IPS DF 6.9 (cell line): ENCODE measurements around the gene CYTIP.

Experiments used
- DNase-seq: peaks from one replicate; pipeline ENCODE4 v3.0.0-alpha.2; 2013; ENCODE audit warnings: low read depth, low spot score
- H3K27ac ChIP-seq: one replicate; pipeline ENCODE4 v1.5.1; 2013; ENCODE audit warnings: low read length, control low read depth
- H3K27me3 ChIP-seq: 2 replicates; pipeline ENCODE4 v1.6.1; 2013; ENCODE audit warnings: mild to moderate bottlenecking, low read length; ENCODE audit not compliant: control insufficient read depth, insufficient read depth
- H3K36me3 ChIP-seq: 2 replicates; pipeline ENCODE4 v1.6.1; 2013; ENCODE audit warnings: low read length; ENCODE audit not compliant: control insufficient read depth, insufficient read depth
- H3K4me1 ChIP-seq: 2 replicates; pipeline ENCODE4 v1.6.1; 2013; ENCODE audit warnings: low read length; ENCODE audit not compliant: control insufficient read depth, insufficient read depth
- H3K4me3 ChIP-seq: 2 replicates; pipeline ENCODE4 v1.5.1; 2013; ENCODE audit warnings: mild to moderate bottlenecking, low read length
- H3K9me3 ChIP-seq: 2 replicates; pipeline ENCODE4 v1.6.1; 2013; ENCODE audit warnings: low read length, inconsistent platforms; ENCODE audit not compliant: control insufficient read depth, insufficient read depth
- WGBS: extraction: QIAGEN DNeasy Blood & Tissue Kit; methylation state at CpG from one replicate; pipeline ENCODE4 v1.1.7; 2013; ENCODE audit warnings: mixed read lengths, missing lambda C conversion rate; ENCODE audit not compliant: insufficient read length, insufficient coverage; 5-methylcytosine and 5-hydroxymethylcytosine counted together

CYTIP gene

GRCh38 chr2:157477919-157478318 is 34.0 kb upstream of the CYTIP start:
- H3K9me3 ChIP-seq, result no peaks in the 10 kb centered on the region
- H3K27ac ChIP-seq, result no peak overlapping the region
- DNase-seq, result no peak
- no peaks in the 10 kb centered on the region for H3K36me3 ChIP-seq
- H3K4me1 ChIP-seq, result no peaks in the 10 kb centered on the region
- no peaks in the 10 kb centered on the region for H3K27me3 ChIP-seq
- no peak overlapping the region for H3K4me3 ChIP-seq

- Histone ChIP-seq H3K27ac (no peak overlapping the region), H3K9me3 (no peaks in the 10 kb centered on the region), H3K27me3 (no peaks in the 10 kb centered on the region), H3K4me1 (no peaks in the 10 kb centered on the region), H3K4me3 (no peak overlapping the region), H3K36me3 (no peaks in the 10 kb centered on the region)
- no peak for DNase-seq
These were observed 33.2 kb upstream of the CYTIP start for GRCh38 chr2:157476953-157477709.

GRCh38 chr2:157475722-157476390 is 32.0 kb upstream of the CYTIP start:
- H3K27ac ChIP-seq, result no peak overlapping the region
- H3K4me1 ChIP-seq, result no peaks in the 10 kb centered on the region
- DNase-seq, result no peak
- no peaks in the 10 kb centered on the region for H3K9me3 ChIP-seq
- no peak overlapping the region for H3K4me3 ChIP-seq
- no peaks in the 10 kb centered on the region for H3K27me3 ChIP-seq
- H3K36me3 ChIP-seq, result no peaks in the 10 kb centered on the region
- WGBS, result no CpG with 5 or more reads among the region's 12 CpGs

GRCh38 chr2:157473581-157473980 is 29.7 kb upstream of the CYTIP start:
- DNase-seq, result no peak
- Histone ChIP-seq H3K27me3 (no peaks in the 10 kb centered on the region), H3K4me3 (no peak overlapping the region), H3K36me3 (no peaks in the 10 kb centered on the region), H3K9me3 (no peaks in the 10 kb centered on the region), H3K4me1 (no peaks in the 10 kb centered on the region), H3K27ac (no peak overlapping the region)

GRCh38 chr2:157471078-157471477 is 27.2 kb upstream of the CYTIP start:
- no peaks in the 10 kb centered on the region for H3K36me3 ChIP-seq
- no peaks in the 10 kb centered on the region for H3K27me3 ChIP-seq
- H3K9me3 ChIP-seq, result no peaks in the 10 kb centered on the region
- H3K27ac ChIP-seq, result no peak overlapping the region
- no peak overlapping the region for H3K4me3 ChIP-seq
- no CpG with 5 or more reads among the region's 3 CpGs for WGBS
- H3K4me1 ChIP-seq, result no peaks in the 10 kb centered on the region
- DNase-seq, result no peak

GRCh38 chr2:157470321-157470720 is 26.4 kb upstream of the CYTIP start:
- no peak overlapping the region for H3K27ac ChIP-seq
- no peak for DNase-seq
- no peaks in the 10 kb centered on the region for H3K36me3 ChIP-seq
- H3K4me3 ChIP-seq, result no peak overlapping the region
- no peaks in the 10 kb centered on the region for H3K9me3 ChIP-seq
- H3K4me1 ChIP-seq, result no peaks in the 10 kb centered on the region
- no peaks in the 10 kb centered on the region for H3K27me3 ChIP-seq

GRCh38 chr2:157469726-157470125 is 25.8 kb upstream of the CYTIP start:
- no peak overlapping the region for H3K4me3 ChIP-seq
- no peaks in the 10 kb centered on the region for H3K9me3 ChIP-seq
- no CpG with 5 or more reads among the region's 1 CpG for WGBS
- no peaks in the 10 kb centered on the region for H3K4me1 ChIP-seq
- H3K36me3 ChIP-seq, result no peaks in the 10 kb centered on the region
- no peak for DNase-seq
- no peak overlapping the region for H3K27ac ChIP-seq
- H3K27me3 ChIP-seq, result no peaks in the 10 kb centered on the region

GRCh38 chr2:157468931-157469708 is 25.2 kb upstream of the CYTIP start:
- Histone ChIP-seq H3K36me3 (no peaks in the 10 kb centered on the region), H3K9me3 (no peaks in the 10 kb centered on the region), H3K4me1 (no peaks in the 10 kb centered on the region), H3K27me3 (no peaks in the 10 kb centered on the region), H3K27ac (no peak overlapping the region), H3K4me3 (no peak overlapping the region)
- no peak for DNase-seq
- WGBS, result no CpG with 5 or more reads among the region's 8 CpGs

GRCh38 chr2:157466764-157467163 is 22.9 kb upstream of the CYTIP start:
- DNase-seq, result no peak
- H3K36me3 ChIP-seq, result no peaks in the 10 kb centered on the region
- no CpG with 5 or more reads among the region's 5 CpGs for WGBS
- H3K27me3 ChIP-seq, result no peaks in the 10 kb centered on the region
- no peaks in the 10 kb centered on the region for H3K4me1 ChIP-seq
- H3K4me3 ChIP-seq, result no peak overlapping the region
- H3K27ac ChIP-seq, result no peak overlapping the region
- H3K9me3 ChIP-seq, result no peaks in the 10 kb centered on the region

- no peaks in the 10 kb centered on the region for H3K9me3 ChIP-seq
- no peak overlapping the region for H3K27ac ChIP-seq
- H3K27me3 ChIP-seq, result no peaks in the 10 kb centered on the region
- no peaks in the 10 kb centered on the region for H3K36me3 ChIP-seq
- H3K4me1 ChIP-seq, result no peaks in the 10 kb centered on the region
- WGBS, result no CpG with 5 or more reads among the region's 5 CpGs
- no peak overlapping the region for H3K4me3 ChIP-seq
- no peak for DNase-seq
These were observed 21.7 kb upstream of the CYTIP start for GRCh38 chr2:157465554-157465953.
